NCI-H2029 treated with DMSO at 0.1 percent for 48 hours (cell line): ENCODE results near the gene CFH.
"Not testable (repeated sequence)": the region's sequence is repeated elsewhere in the genome, so short reads cannot be mapped to it uniquely, and the experiment has no call there.

Experiments
- DNase-seq: peaks from one replicate; lab custom pipeline; 2025; lab: John Stamatoyannopoulos, UW

Gene CFH

DNA sequence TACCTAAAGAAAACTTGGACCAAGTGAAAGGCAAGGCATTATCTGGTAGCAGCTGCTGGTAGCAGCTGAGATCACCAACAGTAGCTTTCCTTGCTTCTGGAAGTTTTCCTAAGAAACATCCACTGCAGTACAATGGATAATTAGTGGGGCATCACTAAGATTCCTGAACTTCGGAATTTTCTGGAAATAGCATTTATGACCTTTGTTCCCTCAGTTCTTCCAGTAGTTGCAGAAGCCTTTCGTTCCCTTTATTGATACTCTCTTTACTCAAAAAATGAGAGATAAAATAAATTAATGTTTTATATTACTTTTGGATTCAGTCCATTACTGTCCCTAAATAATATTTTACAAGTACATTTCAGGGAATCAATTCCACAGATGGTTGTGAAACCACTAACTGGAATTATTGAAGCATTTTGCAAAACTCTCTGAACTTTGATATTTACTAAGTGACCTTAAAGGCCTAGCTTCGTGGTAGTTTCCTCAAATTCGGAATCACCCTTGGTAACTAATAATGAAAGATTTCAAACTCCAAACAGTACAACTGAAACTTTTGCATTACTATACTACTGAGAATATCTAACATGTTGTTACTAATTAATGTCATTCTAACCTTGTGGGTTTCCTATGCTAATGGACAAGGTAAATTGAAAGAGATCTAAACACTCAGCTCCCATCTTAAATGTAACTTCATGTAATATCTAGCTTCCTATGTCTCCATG lies 113.3 kb downstream of the CFH start:
- not testable (repeated sequence) for DNase-seq

DNA sequence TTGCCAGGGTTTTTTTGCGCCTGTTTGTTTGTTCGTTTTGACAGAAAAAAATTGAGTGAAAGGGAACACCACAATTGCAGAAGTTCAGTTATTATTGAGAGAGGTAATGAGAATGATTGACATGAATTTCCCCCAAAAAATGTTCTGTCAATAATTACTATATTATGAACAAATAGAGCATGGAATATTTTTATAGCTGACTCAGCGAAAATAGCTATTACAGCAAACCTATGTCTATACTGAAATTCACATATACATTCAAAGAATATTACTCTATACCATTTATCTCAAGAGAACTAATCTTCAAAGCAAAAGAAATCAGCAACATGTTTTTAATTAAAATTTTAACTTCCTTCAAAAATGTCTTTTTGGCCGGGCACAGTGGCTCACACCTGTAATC lies 118.0 kb downstream of the CFH start:
- DNase-seq, result not testable (repeated sequence)

GRCh38 chr1:196773713-196774112 lies 121.9 kb downstream of the CFH start:
- no peak for DNase-seq

- no peak for DNase-seq
These were observed 122.3 kb downstream of the CFH start for GRCh38 chr1:196774175-196774574.

DNA sequence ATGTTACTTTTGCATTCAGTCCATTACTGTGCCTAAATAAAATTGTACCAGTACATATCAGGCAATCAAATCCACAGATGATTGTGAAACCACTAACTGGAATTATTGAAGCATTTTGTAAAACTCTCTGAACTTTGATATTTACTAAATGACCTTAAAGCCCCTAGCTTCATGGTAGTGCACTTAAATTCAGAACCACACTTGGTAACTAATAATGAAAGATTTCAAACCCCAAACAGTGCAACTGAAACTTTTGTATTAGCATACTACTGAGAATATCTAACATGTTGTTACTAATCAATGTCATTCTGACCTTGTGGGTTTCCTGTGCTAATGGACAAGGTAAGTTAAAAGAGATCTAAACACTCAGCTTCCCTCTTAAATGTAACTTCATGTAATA lies 122.8 kb downstream of the CFH start, which contains the start of gene CFHR3:
TSS of gene CFHR3 (plus strand) at position 238 of the 400 bp plus-strand sequence. CDS start at position 285, 47 bp downstream.
- DNase-seq, result no peak

- DNase-seq, result no peak
These were observed 125.8 kb downstream of the CFH start for GRCh38 chr1:196777603-196778002.

DNA sequence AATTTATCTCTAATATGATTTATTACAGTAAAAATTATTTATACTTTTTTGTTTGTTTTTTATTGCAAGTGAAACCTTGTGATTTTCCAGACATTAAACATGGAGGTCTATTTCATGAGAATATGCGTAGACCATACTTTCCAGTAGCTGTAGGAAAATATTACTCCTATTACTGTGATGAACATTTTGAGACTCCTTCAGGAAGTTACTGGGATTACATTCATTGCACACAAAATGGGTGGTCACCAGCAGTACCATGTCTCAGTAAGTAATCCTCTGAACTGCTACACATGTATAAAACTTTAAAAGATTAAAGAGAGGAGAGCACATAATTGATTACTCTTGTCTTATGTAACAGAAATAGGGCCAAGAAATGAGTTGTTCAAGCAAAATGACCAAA lies 127.2 kb downstream of the CFH start:
- no peak for DNase-seq

DNA sequence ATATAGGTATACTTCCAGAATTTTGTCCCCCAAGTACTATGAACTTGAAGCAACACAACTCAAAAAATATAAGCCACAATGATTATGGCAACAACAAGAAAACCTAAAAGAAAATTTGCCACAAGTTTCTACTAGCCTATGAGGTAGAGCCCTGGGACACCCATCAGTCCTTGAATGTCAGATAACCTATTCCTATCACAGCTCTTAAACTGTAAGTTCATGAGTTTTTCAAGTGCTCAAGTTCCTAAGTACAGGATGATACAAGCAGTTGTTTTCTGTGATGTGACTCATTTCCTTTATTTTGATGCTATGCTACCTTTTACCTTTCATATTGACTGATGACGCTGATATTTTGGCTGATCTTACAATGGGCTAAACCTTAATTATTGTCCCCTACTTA lies 139.4 kb downstream of the CFH start:
- DNase-seq, result not testable (repeated sequence)

DNA sequence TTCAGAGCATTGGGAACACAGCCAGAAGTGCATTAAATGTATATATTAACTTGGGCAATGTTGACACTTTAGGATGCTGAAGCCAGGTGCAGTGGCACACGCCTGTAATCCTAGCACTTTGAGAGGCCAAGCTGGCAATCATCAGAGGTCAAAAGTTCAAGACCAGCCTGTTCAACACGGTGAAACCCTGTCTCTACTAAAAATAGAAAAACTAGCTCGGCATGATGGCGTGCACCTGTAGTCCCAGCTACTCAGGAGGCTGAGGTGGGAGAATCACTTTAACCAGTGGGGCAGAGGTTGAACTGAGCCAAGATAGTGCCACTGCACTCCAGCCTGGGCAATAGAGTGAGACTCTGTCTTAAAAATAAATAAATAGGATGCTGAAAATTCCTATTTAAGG lies 142.3 kb downstream of the CFH start:
- DNase-seq, result not testable (repeated sequence)
